CD4-positive, alpha-beta T cell treated with Interferon alpha-2 for 1 hour (primary cell): Measurements from ENCODE around the gene APLP2.
A peak's percentile ranks its signal among the peaks of the same experiment; 100 is the strongest.

ENCODE experiments used
- DNase-seq, 2 donors: peaks; one replicate each; pipeline ENCODE4 v3.0.0-alpha.2; 2020 to 2022

APLP2 gene

DNA sequence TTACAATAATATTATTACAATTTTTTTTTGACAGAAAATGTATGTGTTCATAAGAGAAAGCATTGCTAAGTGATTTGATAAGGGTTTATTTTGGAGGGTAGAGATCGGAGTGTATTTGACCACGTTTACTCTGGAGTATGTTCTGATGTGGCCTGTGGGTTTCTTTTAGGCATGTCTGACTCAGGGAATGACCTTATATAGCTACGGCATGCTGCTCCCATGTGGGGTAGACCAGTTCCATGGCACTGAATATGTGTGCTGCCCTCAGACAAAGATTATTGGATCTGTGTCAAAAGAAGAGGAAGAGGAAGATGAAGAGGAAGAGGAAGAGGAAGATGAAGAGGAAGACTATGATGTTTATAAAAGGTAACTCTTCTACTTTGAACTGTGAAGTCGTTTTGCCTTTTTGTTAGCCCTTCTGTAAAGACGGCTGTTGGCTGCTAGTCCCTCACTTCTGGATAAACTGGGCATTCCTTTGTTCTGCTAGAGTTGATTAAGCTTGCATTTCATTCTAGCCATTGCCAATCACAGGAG, 51.8 kb downstream of the APLP2 start:
- DNase-seq = no peak

DNA sequence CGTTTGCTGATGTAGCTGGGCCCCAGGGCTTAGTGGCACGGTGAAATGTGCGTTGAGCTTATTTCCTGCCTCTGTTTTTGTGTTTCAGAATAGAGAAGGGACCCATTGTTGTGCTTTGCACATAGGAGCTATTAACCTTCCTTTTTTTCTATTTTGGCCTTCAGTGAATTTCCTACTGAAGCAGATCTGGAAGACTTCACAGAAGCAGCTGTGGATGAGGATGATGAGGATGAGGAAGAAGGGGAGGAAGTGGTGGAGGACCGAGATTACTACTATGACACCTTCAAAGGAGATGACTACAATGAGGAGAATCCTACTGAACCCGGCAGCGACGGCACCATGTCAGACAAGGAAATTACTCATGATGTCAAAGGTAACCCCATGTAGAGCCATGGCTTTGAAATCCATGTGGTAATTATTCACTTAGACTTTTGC, 52.5 kb downstream of the APLP2 start:
- DNase-seq = no peak

DNA sequence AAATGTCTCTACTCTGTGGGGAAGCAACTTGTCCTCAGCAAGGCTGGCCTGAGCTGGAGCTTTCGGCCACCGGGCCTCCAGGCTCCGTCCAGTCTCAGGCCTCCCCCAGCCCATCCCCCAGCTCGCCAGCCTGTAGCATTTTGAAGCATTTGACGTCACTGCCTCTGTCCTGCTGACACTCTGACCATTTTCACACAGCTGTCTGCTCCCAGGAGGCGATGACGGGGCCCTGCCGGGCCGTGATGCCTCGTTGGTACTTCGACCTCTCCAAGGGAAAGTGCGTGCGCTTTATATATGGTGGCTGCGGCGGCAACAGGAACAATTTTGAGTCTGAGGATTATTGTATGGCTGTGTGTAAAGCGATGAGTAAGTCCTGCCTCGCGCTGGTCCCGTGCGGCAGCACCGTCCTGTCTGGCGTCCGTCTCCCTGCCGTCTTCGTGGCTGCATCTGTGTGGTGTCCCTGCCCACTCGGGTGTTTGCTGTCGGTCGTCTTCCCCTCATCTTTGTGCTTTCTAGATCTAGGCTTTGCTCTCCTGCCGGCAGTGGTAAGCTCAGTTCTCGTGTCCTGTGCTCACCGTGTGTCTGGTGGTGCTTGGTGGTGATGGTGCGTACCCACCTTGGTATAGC, 53.8 kb downstream of the APLP2 start:
- DNase-seq = no peak

DNA sequence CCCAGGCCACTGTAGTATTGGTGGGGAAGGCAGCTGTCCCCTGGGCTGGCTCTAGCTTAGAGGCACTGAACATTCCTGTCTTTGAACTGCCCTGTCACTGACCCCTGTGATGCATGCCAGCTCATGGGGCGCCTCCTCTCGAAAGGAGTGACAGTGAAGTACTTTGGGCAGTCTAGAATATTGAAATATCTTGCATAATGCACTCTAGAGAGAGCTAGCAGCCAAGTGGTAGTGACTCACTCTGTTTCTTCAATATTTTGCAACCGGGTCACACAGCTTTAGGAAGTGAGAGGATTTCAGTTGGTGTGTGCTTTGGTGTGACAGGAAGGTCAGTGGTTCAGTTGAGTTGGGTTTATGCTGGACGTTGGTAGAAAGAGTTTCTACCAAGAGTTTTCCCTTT, 54.4 kb downstream of the APLP2 start:
- peak; percentile 16 to 74 for DNase-seq

DNA sequence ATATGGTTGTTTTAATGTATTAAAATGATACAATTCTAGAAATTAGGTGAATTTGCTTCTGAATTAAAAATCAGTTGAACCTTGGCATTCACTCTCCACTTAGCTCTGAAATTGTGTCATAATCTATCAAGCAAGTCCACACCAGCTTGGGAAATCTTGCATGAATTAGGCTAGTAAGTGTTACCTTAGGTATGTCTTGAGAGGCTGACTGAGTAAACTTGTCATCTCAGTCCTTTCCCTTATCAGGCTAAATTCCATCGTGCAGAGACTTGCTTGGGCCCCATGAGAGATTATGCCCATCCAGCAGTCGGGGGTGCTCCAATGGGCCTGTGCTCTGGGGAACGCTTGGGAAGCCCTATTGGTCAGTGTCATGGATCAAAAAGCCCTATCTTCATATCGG, 55.9 kb downstream of the APLP2 start:
- no peak for DNase-seq

DNA sequence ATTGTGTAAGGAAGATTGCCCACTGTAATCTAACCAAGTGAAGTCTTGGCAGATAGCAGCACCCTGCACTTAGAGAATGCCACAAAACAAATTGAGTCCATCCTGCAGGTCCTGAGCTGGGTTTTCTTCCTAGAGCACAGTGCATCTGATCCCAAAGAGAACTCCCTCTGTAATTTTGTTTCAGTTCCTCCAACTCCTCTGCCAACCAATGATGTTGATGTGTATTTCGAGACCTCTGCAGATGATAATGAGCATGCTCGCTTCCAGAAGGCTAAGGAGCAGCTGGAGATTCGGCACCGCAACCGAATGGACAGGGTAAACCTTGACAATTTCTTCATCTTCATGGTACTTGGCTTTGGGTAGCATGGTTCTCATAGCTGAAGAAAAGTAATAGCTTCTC, 56.8 kb downstream of the APLP2 start:
- no peak for DNase-seq

DNA sequence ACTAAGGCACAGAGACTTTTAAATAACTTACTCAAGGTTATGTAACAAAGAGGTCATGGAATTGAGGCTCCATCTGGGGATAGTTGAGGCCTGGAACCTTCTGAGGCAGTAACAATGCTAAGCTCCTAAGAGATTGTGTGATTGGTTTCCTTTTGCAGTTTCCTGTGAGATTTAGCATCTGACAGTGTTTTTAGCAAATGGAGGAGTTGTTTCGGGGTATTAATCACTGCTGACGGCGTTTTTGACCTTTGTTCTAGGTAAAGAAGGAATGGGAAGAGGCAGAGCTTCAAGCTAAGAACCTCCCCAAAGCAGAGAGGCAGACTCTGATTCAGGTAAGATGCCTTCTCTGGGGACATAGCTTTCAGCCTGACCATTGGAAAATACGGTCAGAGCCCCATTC, 57.8 kb downstream of the APLP2 start:
- DNase-seq = no peak

DNA sequence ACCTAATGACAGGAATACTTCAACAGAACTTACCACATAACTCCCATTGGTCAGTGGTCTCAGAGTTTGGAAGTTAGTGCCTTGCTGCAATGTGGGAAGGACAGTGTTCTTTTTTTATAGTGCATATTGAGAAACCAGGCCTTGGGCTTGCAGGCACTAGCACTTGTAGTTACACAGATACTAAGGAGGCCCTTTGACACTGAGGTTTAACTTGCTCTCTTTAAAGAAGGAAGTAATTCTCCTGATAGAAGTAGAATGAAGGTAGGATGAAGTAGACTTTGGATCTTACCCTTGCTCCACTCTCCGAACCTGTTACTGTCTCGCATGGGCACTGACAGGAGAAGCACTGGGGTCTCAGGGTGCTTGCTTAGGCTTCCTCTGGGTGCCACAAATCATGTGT, 58.9 kb downstream of the APLP2 start:
- no peak for DNase-seq

DNA sequence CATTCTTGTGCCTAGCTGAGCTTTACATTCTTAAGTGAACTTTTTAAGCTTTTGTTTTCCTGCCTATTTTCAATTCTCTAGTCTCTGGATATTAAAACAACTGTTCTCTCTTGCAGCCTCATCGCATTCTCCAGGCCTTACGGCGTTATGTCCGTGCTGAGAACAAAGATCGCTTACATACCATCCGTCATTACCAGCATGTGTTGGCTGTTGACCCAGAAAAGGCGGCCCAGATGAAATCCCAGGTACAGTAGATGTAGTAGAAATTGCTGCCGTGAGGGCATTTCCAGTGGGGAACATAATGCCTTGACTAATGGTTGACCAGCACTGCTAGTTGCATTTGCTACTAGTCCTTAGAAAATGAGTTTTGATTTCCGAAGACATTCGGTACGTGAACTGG, 60.2 kb downstream of the APLP2 start:
- no peak for DNase-seq

DNA sequence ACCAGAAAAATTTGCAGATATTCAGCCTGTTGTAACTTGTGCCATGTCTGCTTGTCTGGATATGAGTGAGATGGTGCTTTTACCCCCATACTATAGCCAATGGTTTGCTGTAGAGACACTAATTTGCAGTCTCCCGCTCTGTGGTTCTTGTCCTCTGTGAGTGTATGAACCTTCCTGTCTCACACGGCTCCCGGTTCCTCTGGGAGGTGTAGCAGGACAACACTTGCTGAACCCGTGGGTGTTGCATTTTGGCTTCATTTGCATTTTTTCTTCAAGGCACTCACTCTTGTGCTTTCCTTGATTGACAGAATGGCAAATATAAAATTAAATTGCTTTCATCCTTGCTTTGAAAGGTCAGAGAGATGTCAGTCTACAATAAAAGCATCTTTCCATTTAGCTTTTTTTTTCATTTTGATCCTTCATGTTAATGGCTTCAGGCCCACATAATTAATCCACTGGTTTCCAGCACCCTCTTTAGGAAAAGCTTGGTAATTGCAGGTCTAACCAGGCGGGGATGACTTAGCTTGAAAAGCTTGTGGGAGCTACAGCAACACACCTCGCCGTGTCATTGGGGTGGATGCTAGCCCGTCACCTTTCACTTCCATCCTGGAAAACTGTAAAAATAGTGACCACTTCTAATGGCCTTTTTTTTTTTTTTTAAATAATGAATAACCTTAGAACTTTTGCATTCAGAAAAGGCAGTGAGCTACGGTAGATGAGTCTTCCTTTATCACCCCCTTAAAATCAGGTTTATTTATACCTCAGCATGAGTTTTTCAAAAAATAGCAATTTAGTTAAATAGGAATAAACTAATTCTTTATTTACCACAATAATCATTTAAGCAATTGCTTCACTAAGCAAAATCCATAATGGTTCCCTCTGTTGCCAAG, 62.5 kb downstream of the APLP2 start:
- DNase-seq = peak; percentile 64 to 80

DNA sequence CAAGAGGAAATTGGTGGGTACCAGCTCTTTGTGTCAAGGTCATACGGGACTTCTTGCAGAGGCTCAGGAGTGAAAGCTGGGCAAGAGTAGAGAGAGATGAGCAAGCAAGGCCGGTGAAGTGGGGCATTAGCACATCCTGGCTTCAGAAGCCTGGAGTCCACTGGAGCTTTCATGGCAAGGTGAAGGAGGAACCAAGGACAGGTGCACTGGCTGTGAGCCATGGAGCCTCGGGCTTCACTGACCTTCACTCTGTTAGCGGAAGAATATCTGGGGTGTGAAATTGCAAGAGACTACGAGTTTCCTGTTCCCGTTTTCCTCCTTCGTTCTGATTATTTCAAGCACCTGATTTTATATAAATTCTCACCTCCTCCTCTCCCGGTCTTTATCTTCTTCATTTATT, 64.0 kb downstream of the APLP2 start:
- DNase-seq = no peak

DNA sequence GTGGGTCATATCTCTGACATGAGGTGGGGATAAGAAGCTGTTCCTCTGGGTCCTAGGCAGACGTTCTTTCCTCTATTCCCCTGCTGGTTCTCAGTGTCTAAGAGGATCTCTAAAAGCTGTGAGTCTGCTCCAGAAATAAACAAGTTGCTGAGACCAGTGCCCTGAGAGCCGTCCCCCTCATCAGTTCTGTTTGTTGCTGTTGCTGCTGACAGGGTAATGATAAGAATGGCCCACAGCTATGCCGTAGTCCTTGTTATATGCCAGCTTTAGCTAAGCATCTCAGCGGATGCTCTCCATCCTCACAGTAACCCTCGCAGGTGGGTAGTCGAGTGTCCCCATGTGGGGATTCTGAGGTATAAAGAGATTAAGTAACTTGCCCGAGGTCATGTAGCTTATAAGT, 66.4 kb downstream of the APLP2 start:
- no peak for DNase-seq

DNA sequence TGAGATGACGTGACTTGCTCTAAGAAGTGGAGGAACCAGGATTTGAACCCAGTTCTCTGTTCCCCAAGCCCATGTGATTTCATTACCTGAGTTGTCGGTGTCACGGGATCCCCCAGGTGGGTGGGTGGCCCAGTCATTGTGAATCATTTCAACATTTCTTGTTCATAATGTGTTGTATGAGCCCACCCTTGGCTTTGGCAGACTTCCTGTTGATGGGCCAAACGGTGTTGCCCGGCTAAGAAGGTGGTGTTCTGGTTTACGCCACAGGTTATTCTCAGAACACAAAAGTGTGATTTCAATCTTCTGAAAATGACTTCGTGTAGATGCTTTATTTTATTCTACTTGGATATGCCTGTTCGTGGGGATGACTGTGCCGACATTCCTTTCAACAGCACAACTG, 68.3 kb downstream of the APLP2 start:
- no peak for DNase-seq

DNA sequence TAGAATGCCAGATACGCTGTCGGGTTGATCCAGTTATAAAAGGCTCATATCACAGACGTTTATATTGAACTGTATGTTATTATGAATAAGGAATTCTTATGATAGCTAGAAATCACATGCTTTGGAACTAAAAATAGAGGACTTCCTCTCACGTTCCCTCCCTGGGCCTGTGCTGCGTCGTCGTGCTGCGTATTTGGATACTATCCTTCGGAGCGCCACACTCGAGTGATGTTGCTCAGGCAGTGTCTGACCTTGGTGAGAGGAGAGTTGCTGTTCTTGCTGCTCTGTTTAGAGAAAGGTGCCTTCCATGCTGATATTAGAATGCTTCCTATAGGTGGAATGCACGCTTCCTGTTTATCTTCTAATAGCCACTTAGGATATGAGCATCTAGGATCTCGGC, 69.7 kb downstream of the APLP2 start:
- DNase-seq = no peak

DNA sequence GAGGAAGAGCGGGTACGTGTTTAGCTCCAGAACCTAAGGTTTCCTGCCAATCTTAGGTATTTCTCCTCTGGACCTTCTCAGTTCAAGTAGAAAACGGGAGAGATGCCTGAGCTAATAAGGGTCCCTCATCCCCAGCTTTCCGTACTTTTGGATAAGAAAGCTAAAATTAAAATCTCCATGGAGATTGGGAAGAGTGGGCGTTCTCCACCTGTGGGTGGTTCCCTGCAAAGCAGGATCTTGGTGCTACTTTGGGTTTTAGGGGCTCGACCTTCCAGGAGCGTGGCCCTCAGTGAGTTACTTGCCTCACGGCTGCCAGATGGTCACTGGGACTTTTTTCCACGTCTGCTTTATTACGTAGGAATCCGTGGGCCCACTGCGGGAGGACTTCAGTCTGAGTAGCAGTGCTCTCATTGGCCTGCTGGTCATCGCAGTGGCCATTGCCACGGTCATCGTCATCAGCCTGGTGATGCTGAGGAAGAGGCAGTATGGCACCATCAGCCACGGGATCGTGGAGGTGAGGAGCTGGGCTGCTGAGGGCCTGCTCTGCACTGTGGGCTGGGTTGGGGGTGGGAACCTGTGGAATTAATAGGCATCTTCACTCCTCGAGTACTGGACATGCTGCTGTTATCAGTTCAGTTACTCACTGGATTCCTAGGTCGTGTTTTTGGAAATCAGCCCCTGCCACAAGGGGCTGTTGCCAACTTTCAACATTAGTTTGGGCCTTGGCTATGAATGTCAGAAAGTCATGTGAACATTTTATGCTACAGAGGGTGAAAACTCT, 72.1 kb downstream of the APLP2 start:
- DNase-seq = no peak

DNA sequence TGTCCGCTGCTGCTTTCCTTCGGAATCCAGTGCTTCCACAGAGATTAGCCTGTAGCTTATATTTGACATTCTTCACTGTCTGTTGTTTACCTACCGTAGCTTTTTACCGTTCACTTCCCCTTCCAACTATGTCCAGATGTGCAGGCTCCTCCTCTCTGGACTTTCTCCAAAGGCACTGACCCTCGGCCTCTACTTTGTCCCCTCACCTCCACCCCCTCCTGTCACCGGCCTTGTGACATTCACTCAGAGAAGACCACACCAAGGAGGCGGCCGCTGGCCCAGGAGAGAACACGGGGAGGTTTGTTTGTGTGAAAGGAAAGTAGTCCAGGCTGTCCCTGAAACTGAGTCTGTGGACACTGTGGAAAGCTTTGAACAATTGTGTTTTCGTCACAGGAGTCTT, 74.4 kb downstream of the APLP2 start:
- DNase-seq = no peak

DNA sequence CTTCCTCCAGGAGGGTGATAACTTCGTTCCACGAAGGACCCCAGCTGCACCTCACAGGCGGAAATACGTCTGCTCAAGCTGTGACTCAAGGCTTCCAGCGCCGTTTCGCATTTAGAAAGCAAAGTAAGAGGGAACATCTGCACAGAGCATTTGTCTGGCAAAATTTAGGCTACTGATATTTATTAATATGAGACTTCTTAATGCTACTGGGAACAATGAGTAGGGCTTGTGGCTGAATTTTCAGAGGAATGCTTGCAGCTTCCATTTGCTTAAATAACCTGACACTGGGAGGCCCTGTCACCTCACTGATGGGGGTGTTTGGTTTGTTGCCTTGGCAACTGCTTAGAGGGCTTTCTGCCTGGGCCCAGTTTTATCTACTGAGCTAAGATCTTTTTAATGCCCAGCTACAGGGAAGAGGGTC, 75.2 kb downstream of the APLP2 start:
- no peak for DNase-seq

DNA sequence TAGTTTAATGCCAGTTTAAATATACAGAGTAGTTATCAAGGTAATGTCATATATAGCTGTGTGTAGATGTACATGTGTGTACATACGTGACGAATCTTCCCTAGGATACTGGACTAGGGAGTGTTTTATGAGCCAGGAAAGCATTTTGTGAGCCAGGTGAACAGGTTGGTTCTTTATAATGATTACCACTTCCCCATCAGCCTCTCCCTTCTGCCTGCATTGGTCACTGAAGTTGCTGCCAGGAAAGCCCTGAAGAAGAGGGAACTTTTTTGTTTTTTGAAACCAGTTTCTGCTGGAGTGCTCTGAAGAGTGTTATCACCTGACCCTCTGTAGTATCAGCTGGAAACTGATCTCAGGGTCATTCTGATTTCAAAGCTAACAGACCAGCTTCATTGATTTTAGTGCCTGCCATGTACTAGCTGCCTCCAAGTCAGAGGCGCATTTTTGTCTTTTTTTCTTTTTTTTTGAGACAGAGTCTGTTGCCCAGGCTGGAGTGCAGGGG, 75.7 kb downstream of the APLP2 start:
- DNase-seq = no peak

DNA sequence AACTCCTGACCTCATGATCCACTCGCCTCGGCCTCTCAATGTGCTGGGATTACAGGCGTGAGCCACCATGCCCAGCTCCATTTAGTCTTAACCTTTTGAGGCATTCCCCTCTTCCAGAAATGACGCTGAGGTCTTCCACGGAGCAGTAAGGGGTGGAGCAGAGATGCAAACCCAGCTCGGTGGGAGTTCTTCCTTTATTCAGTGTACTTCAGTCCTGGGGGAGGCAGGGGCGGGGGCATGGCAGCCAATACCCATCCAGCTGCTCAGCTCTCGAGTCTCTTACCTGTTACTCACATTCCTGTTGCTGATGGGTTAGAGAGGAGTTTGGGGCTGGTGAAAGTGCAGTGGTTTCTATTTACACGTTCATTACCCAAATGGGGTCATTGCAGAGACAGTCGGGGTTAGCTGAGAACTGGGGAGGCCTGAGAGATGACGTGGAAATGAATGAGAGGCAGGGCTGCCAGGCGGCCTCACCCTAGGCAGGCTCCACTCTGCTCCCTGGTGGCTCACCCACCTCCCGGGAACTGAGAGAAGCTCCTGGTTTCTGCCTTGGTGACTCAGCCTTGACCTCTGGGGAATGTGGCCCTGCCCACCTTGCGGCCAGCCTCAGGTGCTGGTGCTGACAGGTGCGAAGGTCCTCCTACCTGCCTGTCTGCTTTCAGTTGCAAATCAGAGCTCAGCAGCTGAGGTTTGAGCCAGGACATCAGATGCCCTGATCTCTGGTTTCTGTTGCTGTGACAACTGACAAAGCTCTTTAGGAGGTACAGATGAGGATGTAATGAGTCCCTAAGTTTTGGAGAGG, 76.5 kb downstream of the APLP2 start:
- no peak for DNase-seq

DNA sequence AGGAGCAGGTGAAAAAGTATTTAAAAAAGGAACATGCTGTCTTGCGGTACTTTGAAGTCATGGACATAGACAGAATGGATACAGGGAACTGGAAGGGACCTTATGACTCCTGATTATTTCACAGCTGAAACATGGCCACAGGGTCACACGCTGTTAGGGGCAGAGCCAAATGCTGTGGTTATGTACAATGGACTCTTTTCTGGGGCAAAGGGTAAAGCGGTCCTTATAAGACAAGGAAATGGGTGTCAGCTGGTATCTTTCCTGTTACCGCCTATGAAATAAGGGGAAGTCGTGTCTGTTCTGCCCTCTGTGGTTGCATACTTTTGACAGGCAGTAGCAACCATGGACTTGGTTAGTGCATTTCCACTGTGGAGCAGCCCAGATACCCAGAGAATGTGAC, 77.1 kb downstream of the APLP2 start:
- peak; percentile 50 to 51 for DNase-seq

DNA sequence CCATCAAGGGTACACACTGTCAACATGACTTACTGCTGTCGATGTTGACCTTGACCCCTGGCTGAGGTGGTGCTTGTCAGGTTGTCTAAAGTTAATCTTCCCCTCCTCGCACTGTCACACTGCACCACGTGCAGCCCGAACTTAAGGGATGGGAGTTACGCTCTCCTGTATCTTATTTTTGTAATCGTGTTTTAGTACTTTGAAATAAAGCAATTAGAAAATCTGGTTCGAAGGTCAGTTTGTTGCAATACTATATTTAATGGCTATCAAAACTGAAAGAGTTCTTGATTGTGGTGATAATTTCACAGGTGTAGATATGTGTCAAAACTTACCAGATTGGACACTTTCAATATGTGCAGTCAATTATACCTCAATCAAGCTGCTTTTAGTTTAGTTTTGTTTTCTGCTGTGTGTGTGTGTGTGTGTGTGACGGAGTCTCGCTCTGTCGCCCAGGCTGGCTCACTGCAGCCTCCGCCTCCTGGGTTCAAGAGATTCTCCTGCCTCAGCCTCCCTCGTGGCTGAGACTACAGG, 79.2 kb downstream of the APLP2 start:
- DNase-seq = no peak

DNA sequence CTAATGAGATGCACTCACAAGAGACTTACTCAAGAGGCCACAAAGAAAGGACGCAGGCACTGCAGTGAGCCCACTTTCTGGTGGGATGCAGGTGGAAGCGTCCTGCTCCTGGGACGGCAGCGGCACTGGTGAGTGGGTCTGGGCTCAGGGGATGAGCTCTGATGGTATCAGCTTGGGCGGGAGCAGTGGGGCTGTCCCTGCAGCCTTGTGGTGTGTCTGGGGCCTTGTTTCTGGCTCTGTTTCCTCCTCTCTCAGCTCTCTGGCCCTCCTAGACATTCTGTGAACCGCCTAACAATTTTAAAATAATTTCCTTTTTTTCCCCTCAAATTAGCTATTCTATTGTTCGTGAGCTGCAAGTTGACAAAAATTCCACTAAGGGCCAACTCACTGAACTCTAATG, 81.1 kb downstream of the APLP2 start:
- DNase-seq = no peak
